HEK293T (cell line): Measurements from ENCODE around the gene MIGA2.

ENCODE experiments used
- CTCF ChIA-PET: fragments of 350-600 bp; formaldehyde crosslinking; extraction: SDS; loops from one replicate; lab custom pipeline; 2021; ENCODE audit warnings: antibody characterized with exemption, inconsistent platforms; lab: Yijun Ruan, JAX
- POLR2A ChIA-PET: fragments of 350-600 bp; formaldehyde crosslinking; extraction: SDS; loops from one replicate; lab custom pipeline; 2020; ENCODE audit warnings: antibody characterized with exemption, inconsistent platforms; lab: Yijun Ruan, JAX
- DNase-seq: peaks from one replicate; pipeline ENCODE4 v3.0.0; 2012; ENCODE audit warnings: mixed read lengths; ENCODE audit errors: extremely low spot score
- ARNT ChIP-seq: fragments of 450-650 bp; IDR thresholded peaks from 2 replicates; pipeline ENCODE4 v1.6.1; 2017; ENCODE audit warnings: mild to moderate bottlenecking
- BHLHE40 ChIP-seq: fragments of 450-650 bp; IDR thresholded peaks from 2 replicates; pipeline ENCODE4 v1.6.1; 2016; ENCODE audit warnings: mild to moderate bottlenecking, moderate library complexity, borderline replicate concordance
- CTBP1 ChIP-seq: fragments of 450-650 bp; IDR thresholded peaks from 2 replicates; pipeline ENCODE4 v1.6.1; 2016; ENCODE audit warnings: borderline replicate concordance
- ELF4 ChIP-seq: fragments of 450-650 bp; IDR thresholded peaks from 2 replicates; pipeline ENCODE4 v1.6.1; 2017; ENCODE audit warnings: antibody characterized with exemption
- FOXA1 ChIP-seq: fragments of 450-650 bp; IDR thresholded peaks from 2 replicates; pipeline ENCODE4 v1.6.1; 2016; ENCODE audit warnings: mild to moderate bottlenecking
- FOXK2 ChIP-seq: fragments of 450-650 bp; IDR thresholded peaks from 2 replicates; pipeline ENCODE4 v1.6.1; 2016; ENCODE audit warnings: mild to moderate bottlenecking
- FOXM1 ChIP-seq: fragments of 450-650 bp; IDR thresholded peaks from 2 replicates; pipeline ENCODE4 v1.6.1; 2017; ENCODE audit warnings: mild to moderate bottlenecking, borderline replicate concordance
- HDGF ChIP-seq: fragments of 450-650 bp; IDR thresholded peaks from 2 replicates; pipeline ENCODE4 v1.6.1; 2017; ENCODE audit warnings: antibody characterized with exemption, borderline replicate concordance
- L3MBTL2 ChIP-seq: fragments of 450-650 bp; conservative IDR thresholded peaks from 2 replicates; pipeline ENCODE4 v1.6.1; 2016; ENCODE audit warnings: mild to moderate bottlenecking
- LEF1 ChIP-seq: fragments of 450-650 bp; IDR thresholded peaks from 2 replicates; pipeline ENCODE4 v1.6.1; 2017; ENCODE audit warnings: mild to moderate bottlenecking, borderline replicate concordance
- NFRKB ChIP-seq: fragments of 450-650 bp; IDR thresholded peaks from 2 replicates; pipeline ENCODE4 v1.6.1; 2016; ENCODE audit warnings: mild to moderate bottlenecking, moderate library complexity
- SP1 ChIP-seq: fragments of 450-650 bp; IDR thresholded peaks from 2 replicates; pipeline ENCODE4 v1.6.1; 2017
- SUZ12 ChIP-seq: fragments of 450-650 bp; IDR thresholded peaks from 2 replicates; pipeline ENCODE4 v1.6.1; 2016; ENCODE audit warnings: mild to moderate bottlenecking
- TARDBP ChIP-seq: fragments of 450-650 bp; IDR thresholded peaks from 2 replicates; pipeline ENCODE4 v1.6.1; 2016
- ZNF384 ChIP-seq: fragments of 450-650 bp; IDR thresholded peaks from 2 replicates; pipeline ENCODE4 v1.6.1; 2016
- TF ChIP-seq, protein P1 (sequence below): fragments of 450-650 bp; IDR thresholded peaks from 2 replicates; pipeline ENCODE4 v1.6.1; 2016

The MIGA2 gene

DNA sequence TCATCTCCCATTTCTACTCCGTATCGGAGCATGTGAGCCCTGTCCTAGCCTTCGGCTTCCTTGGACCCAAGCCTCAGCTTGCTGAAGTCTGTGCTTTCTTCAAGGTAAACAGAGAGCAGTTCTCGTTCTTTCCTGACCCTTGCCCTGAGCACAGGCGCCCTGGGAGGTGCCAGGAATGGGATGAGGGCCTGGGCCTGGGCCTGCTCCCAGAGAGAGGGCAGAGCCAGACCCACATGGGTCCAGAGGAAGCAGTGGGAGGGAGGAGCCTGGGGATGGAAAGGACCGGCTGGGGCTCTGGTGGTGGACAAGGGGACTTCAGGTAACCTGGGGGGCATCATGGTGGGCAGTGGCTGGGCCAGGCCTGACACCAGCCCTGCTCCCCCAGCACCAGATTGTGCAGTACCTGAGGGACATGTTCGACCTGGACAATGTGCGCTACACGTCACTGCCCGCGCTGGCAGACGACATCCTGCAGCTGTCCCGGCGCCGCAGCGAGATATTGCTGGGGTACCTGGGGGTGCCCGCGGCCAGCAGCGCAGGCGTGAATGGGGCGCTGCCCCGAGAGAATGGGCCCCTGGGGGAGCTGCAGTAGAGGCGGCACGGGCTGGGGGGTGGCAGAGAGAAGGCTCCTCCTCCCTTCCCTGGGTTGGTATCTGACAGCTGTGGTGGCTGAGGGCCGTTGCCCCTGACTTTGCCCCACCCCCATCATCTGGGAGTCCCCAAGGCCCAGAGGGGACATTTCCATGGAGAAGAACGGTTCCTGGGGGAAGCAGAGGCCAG is 33.6 kb downstream of the MIGA2 start:
- POLR2A ChIA-PET = interaction anchor here (1.4 kb wide), 1 partner anchor 11 kb away, joined by 10 read pairs; the partner anchor contains the start of gene DOLPP1
- CTCF ChIA-PET = no interaction called here
- TF ChIP-seq LEF1 (no peak), SUZ12 (no peak), CTBP1 (no peak), HDGF (no peak)
- DNase-seq = no peak

DNA sequence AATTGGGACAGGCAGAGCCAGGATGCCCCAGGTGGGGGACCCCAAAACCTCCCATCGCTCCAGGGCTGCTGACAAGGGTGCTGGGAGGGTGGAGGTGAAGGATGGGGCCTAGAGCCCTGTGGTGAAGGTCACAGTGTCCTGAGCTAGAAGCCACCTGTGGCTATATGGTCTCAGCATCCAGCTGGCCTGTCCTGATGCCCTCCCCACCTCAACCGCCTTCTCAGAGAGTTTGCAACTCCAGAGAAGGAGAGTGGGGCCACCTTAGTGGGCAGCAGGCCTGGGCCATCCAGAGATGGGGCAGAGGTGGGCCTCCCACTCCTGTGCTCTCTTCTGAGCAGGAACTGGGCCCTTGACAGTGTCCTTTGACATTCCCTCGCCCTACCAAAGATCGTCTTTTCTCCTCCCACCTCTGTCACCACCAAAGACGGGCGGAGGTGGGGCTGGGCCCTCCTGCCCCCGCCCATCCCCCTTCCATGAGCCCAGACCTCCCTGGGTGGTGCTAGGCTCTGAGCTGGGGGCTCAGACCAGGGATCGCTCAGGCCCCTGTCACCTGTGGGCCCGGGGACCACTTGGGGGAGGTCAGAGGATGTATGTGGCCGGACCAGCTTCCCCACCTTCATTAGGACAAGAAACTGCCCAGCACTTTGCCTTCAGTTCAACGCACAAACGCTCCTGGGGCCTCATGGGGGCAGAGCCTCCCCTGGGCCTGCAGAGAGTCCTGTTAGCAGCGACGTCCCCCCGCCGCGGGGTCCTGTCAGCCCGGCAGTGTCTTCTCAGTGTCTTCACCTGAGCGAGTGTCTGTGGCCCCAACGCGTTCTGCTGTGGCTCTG is 34.5 kb downstream of the MIGA2 start:
- ChIA-PET CTCF (interaction anchor here (0.5 kb wide), 1 partner anchor 226 kb away, joined by 3 read pairs; no protein-coding TSS in a partner anchor), POLR2A (interaction anchor here (1.5 kb wide), 1 partner anchor 10 kb away, joined by 4 read pairs; the partner anchor contains the start of gene DOLPP1)
- TF ChIP-seq L3MBTL2 (no peak), NFRKB (no peak), CTBP1 (no peak), FOXM1 (no peak), FOXK2 (no peak), BHLHE40 (no peak), HDGF (no peak), TARDBP (no peak), SUZ12 (no peak)
- no peak for DNase-seq

DNA sequence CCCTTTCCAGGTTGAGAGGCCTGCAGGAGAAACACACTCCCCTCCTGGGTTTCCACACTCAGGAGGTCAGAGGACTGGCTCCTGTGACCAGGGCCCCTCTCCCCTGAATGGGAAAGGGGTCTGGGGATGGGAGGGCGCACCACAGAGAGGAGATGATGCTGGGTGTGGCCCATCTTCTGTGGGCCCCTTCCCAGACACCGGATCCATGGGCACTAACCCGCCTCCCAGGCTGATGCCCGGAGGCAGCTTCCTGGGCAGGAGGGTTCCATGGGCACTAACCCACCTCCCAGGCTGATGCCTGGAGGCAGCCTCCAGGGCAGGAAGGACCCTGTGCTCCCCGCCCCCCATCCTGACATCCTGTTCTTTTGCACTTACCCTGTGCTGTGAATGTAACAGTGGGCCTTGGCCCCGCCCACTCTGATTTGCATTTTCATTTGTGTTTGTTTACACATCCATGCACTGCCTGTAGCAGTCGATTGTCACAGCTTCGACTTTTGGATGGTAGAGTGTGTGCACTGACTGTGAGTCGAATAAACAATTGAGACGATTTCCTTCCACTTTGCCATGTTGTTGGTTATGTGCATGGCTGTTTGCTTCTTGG is 35.2 kb downstream of the MIGA2 start:
- ChIA-PET CTCF (interaction anchor here (0.5 kb wide), 1 partner anchor 227 kb away, joined by 3 read pairs; no protein-coding TSS in a partner anchor), POLR2A (interaction anchor here (1.5 kb wide), 1 partner anchor 9 kb away, joined by 4 read pairs; the partner anchor contains the start of gene DOLPP1)

DNA sequence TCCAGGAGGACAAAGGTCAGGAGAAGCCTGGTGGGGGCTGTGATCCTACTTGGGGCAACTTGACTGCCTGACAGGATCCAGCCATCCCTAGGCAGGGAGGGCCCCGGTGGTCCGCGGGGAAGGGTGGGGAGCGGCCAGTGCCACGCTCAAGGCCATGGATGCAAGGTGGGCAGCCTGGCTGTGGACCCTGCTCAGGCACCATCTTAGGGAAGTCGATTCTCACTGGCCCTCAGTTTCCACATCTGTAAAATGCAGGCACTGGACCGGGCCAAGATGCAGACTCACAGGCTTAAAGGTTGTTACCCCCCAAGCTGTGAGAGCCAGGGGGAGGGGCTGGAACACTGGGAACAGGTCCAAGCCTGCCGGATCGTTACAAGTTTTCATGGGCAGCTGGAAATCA is 35.7 kb downstream of the MIGA2 start:
- no peak for TF ChIP-seq FOXA1
- no peak for TF ChIP-seq L3MBTL2
- ChIA-PET CTCF (no interaction called here), POLR2A (interaction anchor here (1.5 kb wide), 1 partner anchor 9 kb away, joined by 4 read pairs; the partner anchor contains the start of gene DOLPP1)
- no peak for DNase-seq

More for the DNA sequence above, 35.2 kb downstream of the MIGA2 start:
- TF ChIP-seq ARNT (no peak), HDGF (no peak), SP1 (no peak), CTBP1 (no peak), FOXM1 (no peak), FOXK2 (no peak), SUZ12 (no peak), ZNF384 (no peak), FOXA1 (no peak), L3MBTL2 (no peak), NFRKB (no peak), TARDBP (no peak), ELF4 (no peak), LEF1 (no peak), BHLHE40 (no peak)
- TF ChIP-seq, protein P1, sequence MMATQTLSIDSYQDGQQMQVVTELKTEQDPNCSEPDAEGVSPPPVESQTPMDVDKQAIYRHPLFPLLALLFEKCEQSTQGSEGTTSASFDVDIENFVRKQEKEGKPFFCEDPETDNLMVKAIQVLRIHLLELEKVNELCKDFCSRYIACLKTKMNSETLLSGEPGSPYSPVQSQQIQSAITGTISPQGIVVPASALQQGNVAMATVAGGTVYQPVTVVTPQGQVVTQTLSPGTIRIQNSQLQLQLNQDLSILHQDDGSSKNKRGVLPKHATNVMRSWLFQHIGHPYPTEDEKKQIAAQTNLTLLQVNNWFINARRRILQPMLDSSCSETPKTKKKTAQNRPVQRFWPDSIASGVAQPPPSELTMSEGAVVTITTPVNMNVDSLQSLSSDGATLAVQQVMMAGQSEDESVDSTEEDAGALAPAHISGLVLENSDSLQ = no peak
- no peak for DNase-seq

DNA sequence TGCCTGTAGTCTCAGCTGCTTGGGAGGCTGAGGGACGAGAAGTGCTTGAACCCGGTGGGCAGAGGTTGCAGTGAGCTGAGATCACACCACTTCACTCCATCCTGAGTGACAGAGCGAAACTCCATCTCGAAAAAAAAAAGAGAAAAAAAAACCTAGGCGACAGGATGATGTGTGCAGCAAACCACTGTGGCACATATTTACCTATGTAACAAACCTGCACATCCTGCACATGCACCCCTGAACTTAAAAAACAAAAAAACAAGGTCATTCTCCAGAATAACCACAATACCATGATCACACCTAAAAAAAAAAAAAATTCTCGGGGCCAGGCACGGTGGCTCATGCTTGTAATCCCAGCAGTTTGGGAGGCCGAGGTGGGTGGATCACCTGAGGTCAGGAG is 37.0 kb downstream of the MIGA2 start:
- no peak for DNase-seq
- ChIA-PET POLR2A (interaction anchor here (1.0 kb wide), 1 partner anchor 8 kb away, joined by 4 read pairs; the partner anchor contains the start of gene DOLPP1), CTCF (interaction anchor here (0.6 kb wide), 1 partner anchor 666 kb away, joined by 4 read pairs; no protein-coding TSS in a partner anchor)
- TF ChIP-seq SUZ12 (no peak), ZNF384 (no peak), ARNT (no peak), BHLHE40 (no peak), FOXM1 (no peak), CTBP1 (no peak), LEF1 (no peak), NFRKB (no peak)

DNA sequence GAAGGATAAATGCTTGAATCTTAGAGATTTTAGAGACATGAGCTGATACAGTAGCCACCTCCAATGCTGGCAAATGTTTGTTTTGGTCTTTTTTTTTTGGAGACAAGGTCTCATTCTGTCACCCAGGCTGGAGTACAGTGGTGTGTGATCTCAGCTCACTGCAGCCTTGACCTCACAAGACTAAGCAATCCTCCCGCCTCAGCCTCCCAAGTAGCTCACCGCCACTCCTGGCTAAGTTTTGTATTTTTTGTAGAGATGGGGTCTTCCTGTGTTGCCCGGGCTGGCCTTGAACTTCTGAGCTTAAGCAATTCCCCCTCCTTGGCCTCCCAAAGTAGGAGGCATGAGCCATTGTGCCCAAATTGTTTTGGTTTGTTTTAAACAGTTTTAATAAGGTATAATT is 37.7 kb downstream of the MIGA2 start:
- ChIA-PET CTCF (interaction anchor here (0.6 kb wide), 1 partner anchor 665 kb away, joined by 4 read pairs; no protein-coding TSS in a partner anchor), POLR2A (no interaction called here)
- TF ChIP-seq TARDBP (no peak), ARNT (no peak), BHLHE40 (no peak), ZNF384 (no peak), L3MBTL2 (no peak), CTBP1 (no peak), ELF4 (no peak), SUZ12 (no peak), FOXA1 (no peak), SP1 (no peak), LEF1 (no peak), FOXM1 (no peak), NFRKB (no peak), HDGF (no peak), FOXK2 (no peak)
- TF ChIP-seq, protein P1 = no peak
- DNase-seq = no peak
